ENCODE measurements around the gene MAP4K4. TPM values are rescaled to one million over a fixed set of nuclear protein-coding genes. Genes with fewer than 3 reads are reported as not detected.

MAP4K4 gene
- polyA plus RNA-seq, 2 donors = 19.6 to 24.1 TPM

DNA sequence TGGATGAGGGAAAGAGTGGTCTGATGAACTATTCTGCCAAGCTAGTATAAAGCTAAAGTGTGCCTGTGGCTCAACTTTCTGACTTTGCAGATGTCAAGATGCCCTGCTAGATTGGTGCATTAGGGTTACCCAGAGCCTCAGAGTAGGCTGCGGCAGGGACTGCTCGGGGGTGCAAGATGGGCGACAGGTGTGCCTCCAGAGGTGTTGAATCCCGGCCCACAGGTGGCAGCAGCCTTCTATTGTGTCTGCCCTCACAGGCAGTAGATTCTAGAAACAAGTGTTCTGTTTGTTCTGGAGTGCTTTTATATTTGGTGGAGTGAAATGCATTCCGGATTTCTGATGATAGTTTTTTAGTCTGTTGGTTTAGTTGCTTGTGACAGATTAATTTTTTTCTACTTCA lies 162.7 kb downstream of the MAP4K4 start:
- Histone ChIP-seq H3K4me1 (ENCODE audit: control insufficient read depth in 2 of 2, insufficient read depth in 2 of 2, low read length in 1 of 2) (no peaks in the 10 kb centered on the region), H3K9me3 (ENCODE audit: control insufficient read depth in 2 of 2, insufficient read depth in 1 of 2, low read depth in 1 of 2, low read length in 1 of 2) (no peaks in the 10 kb centered on the region), H3K36me3 (ENCODE audit: control insufficient read depth in 2 of 2, insufficient read depth in 2 of 2, low read length in 1 of 2) (peaks cover 7 to 23% of the 10 kb centered on the region in 2 donors), H3K27ac (ENCODE audit: low read depth in 2 of 2, low read length in 1 of 2) (no peak overlapping the region), H3K27me3 (ENCODE audit: control insufficient read depth in 1 of 2, insufficient read depth in 2 of 2, low read length in 2 of 2) (no peaks in the 10 kb centered on the region), H3K4me3 (ENCODE audit: low read depth in 1 of 2, low read length in 2 of 2) (no peak overlapping the region)
- 62 to 69% methylated on average over 5 of the region's 5 CpGs for WGBS, 2 donors

DNA sequence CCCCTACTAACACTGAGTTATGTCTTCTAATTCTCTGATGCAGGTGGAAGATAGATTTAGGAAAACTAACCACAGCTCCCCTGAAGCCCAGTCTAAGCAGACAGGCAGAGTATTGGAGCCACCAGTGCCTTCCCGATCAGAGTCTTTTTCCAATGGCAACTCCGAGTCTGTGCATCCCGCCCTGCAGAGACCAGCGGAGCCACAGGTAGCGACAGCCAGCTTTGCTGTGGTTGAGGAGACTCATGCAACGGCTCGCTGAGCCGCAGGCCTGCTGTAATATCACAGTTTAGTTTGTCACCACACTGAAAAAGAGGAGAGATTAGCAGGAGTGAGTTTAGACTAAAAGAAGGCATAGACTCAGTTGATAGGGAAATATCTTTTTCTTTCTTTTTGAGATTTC lies 163.3 kb downstream of the MAP4K4 start:
- no peaks in the 10 kb centered on the region for H3K9me3 ChIP-seq (ENCODE audit: control insufficient read depth in 2 of 2, insufficient read depth in 1 of 2, low read depth in 1 of 2, low read length in 1 of 2)
- H3K27me3 ChIP-seq (ENCODE audit: control insufficient read depth in 1 of 2, insufficient read depth in 2 of 2, low read length in 2 of 2) = no peaks in the 10 kb centered on the region
- peaks cover 7 to 25% of the 10 kb centered on the region in 2 donors for H3K36me3 ChIP-seq (ENCODE audit: control insufficient read depth in 2 of 2, insufficient read depth in 2 of 2, low read length in 1 of 2)
- WGBS, 2 donors = 69 to 90% methylated on average over 8 of the region's 8 CpGs
- H3K27ac ChIP-seq (ENCODE audit: low read depth in 2 of 2, low read length in 1 of 2) = no peak overlapping the region
- H3K4me3 ChIP-seq (ENCODE audit: low read depth in 1 of 2, low read length in 2 of 2) = no peak overlapping the region
- no peaks in the 10 kb centered on the region for H3K4me1 ChIP-seq (ENCODE audit: control insufficient read depth in 2 of 2, insufficient read depth in 2 of 2, low read length in 1 of 2)

DNA sequence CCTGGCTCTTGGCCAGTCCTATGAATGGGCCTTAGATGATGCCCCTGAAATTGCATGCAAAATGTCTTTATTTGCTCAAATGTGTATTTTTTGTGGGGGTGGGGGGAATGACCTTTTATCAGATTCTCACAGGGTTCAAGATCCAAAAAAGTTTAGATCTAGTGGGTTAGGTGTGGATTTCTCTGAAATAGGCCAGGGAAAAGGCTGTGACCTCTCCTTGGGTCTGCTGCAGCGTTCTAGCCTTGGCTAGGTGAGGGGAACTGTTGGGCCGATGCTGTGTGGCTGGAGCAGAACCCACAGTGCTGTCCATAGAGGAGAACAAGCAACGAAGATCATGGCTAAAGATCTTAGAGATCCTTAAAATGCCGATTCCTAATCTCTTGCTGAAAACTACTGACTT lies 163.9 kb downstream of the MAP4K4 start:
- Histone ChIP-seq H3K27me3 (ENCODE audit: control insufficient read depth in 1 of 2, insufficient read depth in 2 of 2, low read length in 2 of 2) (no peaks in the 10 kb centered on the region), H3K27ac (ENCODE audit: low read depth in 2 of 2, low read length in 1 of 2) (no peak overlapping the region), H3K4me1 (ENCODE audit: control insufficient read depth in 2 of 2, insufficient read depth in 2 of 2, low read length in 1 of 2) (no peaks in the 10 kb centered on the region), H3K36me3 (ENCODE audit: control insufficient read depth in 2 of 2, insufficient read depth in 2 of 2, low read length in 1 of 2) (peaks cover 7 to 28% of the 10 kb centered on the region in 2 donors), H3K4me3 (ENCODE audit: low read depth in 1 of 2, low read length in 2 of 2) (no peak overlapping the region), H3K9me3 (ENCODE audit: control insufficient read depth in 2 of 2, insufficient read depth in 1 of 2, low read depth in 1 of 2, low read length in 1 of 2) (no peaks in the 10 kb centered on the region)
- WGBS, 2 donors = 93 to 94% methylated on average over 4 of the region's 4 CpGs

DNA sequence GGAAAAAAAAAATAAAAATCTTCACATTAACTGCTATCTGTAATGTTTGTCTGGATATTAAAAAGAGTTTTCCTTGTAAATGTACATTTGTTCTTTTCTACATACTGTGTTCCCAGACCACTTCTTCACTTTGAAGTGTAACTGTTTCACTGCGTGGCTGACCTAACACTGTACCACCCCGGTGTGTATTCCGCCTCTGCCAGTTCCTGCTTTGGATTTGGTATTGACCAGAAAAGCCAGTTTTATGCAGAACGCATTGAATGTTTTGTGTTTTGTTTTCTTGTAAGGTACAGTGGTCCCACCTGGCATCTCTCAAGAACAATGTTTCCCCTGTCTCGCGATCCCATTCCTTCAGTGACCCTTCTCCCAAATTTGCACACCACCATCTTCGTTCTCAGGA lies 166.0 kb downstream of the MAP4K4 start:
- Histone ChIP-seq H3K9me3 (ENCODE audit: control insufficient read depth in 2 of 2, insufficient read depth in 1 of 2, low read depth in 1 of 2, low read length in 1 of 2) (no peaks in the 10 kb centered on the region), H3K36me3 (ENCODE audit: control insufficient read depth in 2 of 2, insufficient read depth in 2 of 2, low read length in 1 of 2) (peaks cover 7 to 37% of the 10 kb centered on the region in 2 donors), H3K27ac (ENCODE audit: low read depth in 2 of 2, low read length in 1 of 2) (no peak overlapping the region), H3K27me3 (ENCODE audit: control insufficient read depth in 1 of 2, insufficient read depth in 2 of 2, low read length in 2 of 2) (no peaks in the 10 kb centered on the region), H3K4me3 (ENCODE audit: low read depth in 1 of 2, low read length in 2 of 2) (no peak overlapping the region), H3K4me1 (ENCODE audit: control insufficient read depth in 2 of 2, insufficient read depth in 2 of 2, low read length in 1 of 2) (no peaks in the 10 kb centered on the region)
- WGBS, 2 donors = 94 to 95% methylated on average over 7 of the region's 7 CpGs

DNA sequence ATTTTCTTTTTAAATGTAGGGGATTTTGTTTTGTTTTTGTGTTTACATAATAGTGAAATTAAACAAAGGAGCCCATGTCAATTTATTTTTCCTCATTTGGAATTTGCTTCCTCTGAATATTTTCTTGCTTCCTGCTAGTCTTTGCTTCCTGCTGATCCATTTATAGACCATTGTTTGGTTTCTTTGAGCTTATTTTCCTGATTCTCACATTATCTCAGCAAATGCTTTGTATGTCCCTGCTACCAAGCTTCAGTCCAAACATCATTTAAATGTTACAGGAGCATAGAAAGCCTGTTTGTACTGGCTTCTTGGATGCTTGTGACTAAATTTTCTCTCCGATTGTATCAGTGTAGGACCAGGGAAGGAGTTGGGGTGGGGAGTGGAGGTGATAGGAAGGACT lies 166.9 kb downstream of the MAP4K4 start:
- H3K36me3 ChIP-seq (ENCODE audit: control insufficient read depth in 2 of 2, insufficient read depth in 2 of 2, low read length in 1 of 2) = peaks cover 5 to 36% of the 10 kb centered on the region in 2 donors
- H3K4me3 ChIP-seq (ENCODE audit: low read depth in 1 of 2, low read length in 2 of 2) = no peak overlapping the region
- H3K27ac ChIP-seq (ENCODE audit: low read depth in 2 of 2, low read length in 1 of 2) = no peak overlapping the region
- H3K9me3 ChIP-seq (ENCODE audit: control insufficient read depth in 2 of 2, insufficient read depth in 1 of 2, low read depth in 1 of 2, low read length in 1 of 2) = no peaks in the 10 kb centered on the region
- whole genome bisulfite sequencing, 2 donors = 88 to 95% methylated on average over 1 of the region's 1 CpG
- H3K4me1 ChIP-seq (ENCODE audit: control insufficient read depth in 2 of 2, insufficient read depth in 2 of 2, low read length in 1 of 2) = no peaks in the 10 kb centered on the region
- no peaks in the 10 kb centered on the region for H3K27me3 ChIP-seq (ENCODE audit: control insufficient read depth in 1 of 2, insufficient read depth in 2 of 2, low read length in 2 of 2)

DNA sequence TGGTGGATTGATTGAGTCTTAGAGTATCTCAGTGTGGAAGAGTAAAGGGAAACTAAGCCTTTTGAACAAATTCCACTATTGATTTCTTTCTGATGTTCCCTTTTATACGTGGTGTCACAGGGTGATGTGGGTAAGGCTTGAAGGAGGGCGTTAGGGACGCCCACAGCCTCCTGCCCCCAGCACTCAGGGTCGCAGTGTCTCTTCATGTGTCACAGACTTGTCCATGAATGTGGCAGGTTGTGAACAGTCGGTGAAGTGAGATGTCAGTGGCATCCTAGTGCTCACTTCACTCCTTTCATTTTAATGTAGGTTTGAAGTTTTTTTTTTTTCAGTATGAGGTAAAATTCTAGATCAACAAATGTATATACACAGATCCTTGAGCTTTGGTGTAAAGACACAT lies 171.0 kb downstream of the MAP4K4 start:
- no peak overlapping the region for H3K27ac ChIP-seq (ENCODE audit: low read depth in 2 of 2, low read length in 1 of 2)
- no peak overlapping the region for H3K4me3 ChIP-seq (ENCODE audit: low read depth in 1 of 2, low read length in 2 of 2)
- no peaks in the 10 kb centered on the region for H3K27me3 ChIP-seq (ENCODE audit: control insufficient read depth in 1 of 2, insufficient read depth in 2 of 2, low read length in 2 of 2)
- no peaks in the 10 kb centered on the region for H3K9me3 ChIP-seq (ENCODE audit: control insufficient read depth in 2 of 2, insufficient read depth in 1 of 2, low read depth in 1 of 2, low read length in 1 of 2)
- H3K4me1 ChIP-seq (ENCODE audit: control insufficient read depth in 2 of 2, insufficient read depth in 2 of 2, low read length in 1 of 2) = no peaks in the 10 kb centered on the region
- WGBS, 2 donors = 86 to 89% methylated on average over 5 of the region's 5 CpGs
- H3K36me3 ChIP-seq (ENCODE audit: control insufficient read depth in 2 of 2, insufficient read depth in 2 of 2, low read length in 1 of 2) = peaks cover 0 to 39% of the 10 kb centered on the region in 2 donors

DNA sequence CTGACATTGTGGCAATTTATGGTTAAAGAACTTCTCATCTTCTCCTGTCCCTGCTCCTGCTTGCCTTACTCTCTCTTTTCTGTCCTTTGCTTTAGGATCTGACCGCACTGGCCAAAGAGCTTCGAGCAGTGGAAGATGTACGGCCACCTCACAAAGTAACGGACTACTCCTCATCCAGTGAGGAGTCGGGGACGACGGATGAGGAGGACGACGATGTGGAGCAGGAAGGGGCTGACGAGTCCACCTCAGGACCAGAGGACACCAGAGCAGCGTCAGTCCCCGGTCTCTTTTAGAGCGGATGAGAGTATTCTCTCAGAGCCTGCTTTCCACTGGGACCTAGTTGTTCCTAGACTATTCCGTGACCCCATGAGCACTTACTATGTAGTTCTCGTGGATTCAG lies 172.0 kb downstream of the MAP4K4 start:
- Histone ChIP-seq H3K27ac (ENCODE audit: low read depth in 2 of 2, low read length in 1 of 2) (no peak overlapping the region), H3K36me3 (ENCODE audit: control insufficient read depth in 2 of 2, insufficient read depth in 2 of 2, low read length in 1 of 2) (peaks cover 0 to 37% of the 10 kb centered on the region in 2 donors), H3K4me3 (ENCODE audit: low read depth in 1 of 2, low read length in 2 of 2) (no peak overlapping the region), H3K27me3 (ENCODE audit: control insufficient read depth in 1 of 2, insufficient read depth in 2 of 2, low read length in 2 of 2) (no peaks in the 10 kb centered on the region), H3K4me1 (ENCODE audit: control insufficient read depth in 2 of 2, insufficient read depth in 2 of 2, low read length in 1 of 2) (no peaks in the 10 kb centered on the region), H3K9me3 (ENCODE audit: control insufficient read depth in 2 of 2, insufficient read depth in 1 of 2, low read depth in 1 of 2, low read length in 1 of 2) (no peaks in the 10 kb centered on the region)
- WGBS, 2 donors = 94 to 96% methylated on average over 15 of the region's 15 CpGs

DNA sequence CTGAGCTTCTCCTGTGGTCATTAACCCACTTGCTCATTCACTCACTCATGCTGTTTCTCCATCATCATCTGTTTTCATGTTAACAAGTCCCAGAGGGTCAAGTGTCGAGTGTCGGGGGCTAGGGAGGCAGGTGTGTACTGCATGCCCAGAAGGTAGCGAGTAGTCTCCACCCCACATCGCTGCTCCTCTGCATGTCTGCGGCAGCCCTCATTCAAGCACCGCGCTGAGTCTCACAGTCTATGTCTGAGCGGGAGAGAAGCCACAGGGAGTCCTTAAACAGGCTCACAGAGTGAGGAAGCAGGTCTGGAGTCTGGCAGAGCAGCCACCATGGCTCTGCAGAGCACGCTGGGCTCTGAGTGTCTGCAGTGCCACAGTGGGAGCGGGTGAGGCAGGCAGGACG lies 172.9 kb downstream of the MAP4K4 start:
- H3K36me3 ChIP-seq (ENCODE audit: control insufficient read depth in 2 of 2, insufficient read depth in 2 of 2, low read length in 1 of 2) = peaks cover 0 to 37% of the 10 kb centered on the region in 2 donors
- H3K4me3 ChIP-seq (ENCODE audit: low read depth in 1 of 2, low read length in 2 of 2) = no peak overlapping the region
- H3K27ac ChIP-seq (ENCODE audit: low read depth in 2 of 2, low read length in 1 of 2) = no peak overlapping the region
- H3K27me3 ChIP-seq (ENCODE audit: control insufficient read depth in 1 of 2, insufficient read depth in 2 of 2, low read length in 2 of 2) = no peaks in the 10 kb centered on the region
- no peaks in the 10 kb centered on the region for H3K4me1 ChIP-seq (ENCODE audit: control insufficient read depth in 2 of 2, insufficient read depth in 2 of 2, low read length in 1 of 2)
- H3K9me3 ChIP-seq (ENCODE audit: control insufficient read depth in 2 of 2, insufficient read depth in 1 of 2, low read depth in 1 of 2, low read length in 1 of 2) = no peaks in the 10 kb centered on the region
- 97% methylated on average over 11 of the region's 11 CpGs for WGBS, 2 donors

DNA sequence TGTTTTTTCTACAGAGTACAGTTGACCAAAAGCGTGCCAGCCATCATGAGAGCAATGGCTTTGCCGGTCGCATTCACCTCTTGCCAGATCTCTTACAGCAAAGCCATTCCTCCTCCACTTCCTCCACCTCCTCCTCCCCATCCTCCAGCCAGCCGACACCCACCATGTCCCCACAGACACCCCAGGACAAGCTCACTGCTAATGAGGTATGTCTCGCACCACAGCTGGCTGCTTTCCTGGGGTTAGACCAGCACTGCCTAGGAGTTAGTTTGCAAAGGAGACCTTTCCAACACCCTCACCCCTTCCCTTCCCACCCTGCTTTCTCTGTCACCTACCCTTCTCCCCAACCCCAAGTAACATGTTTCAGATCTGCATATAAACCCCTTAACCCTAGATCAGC lies 174.0 kb downstream of the MAP4K4 start:
- H3K27me3 ChIP-seq (ENCODE audit: control insufficient read depth in 1 of 2, insufficient read depth in 2 of 2, low read length in 2 of 2) = no peaks in the 10 kb centered on the region
- peaks cover 0 to 38% of the 10 kb centered on the region in 2 donors for H3K36me3 ChIP-seq (ENCODE audit: control insufficient read depth in 2 of 2, insufficient read depth in 2 of 2, low read length in 1 of 2)
- no peak overlapping the region for H3K27ac ChIP-seq (ENCODE audit: low read depth in 2 of 2, low read length in 1 of 2)
- H3K9me3 ChIP-seq (ENCODE audit: control insufficient read depth in 2 of 2, insufficient read depth in 1 of 2, low read depth in 1 of 2, low read length in 1 of 2) = no peaks in the 10 kb centered on the region
- WGBS, 2 donors = 90 to 92% methylated on average over 5 of the region's 5 CpGs
- no peaks in the 10 kb centered on the region for H3K4me1 ChIP-seq (ENCODE audit: control insufficient read depth in 2 of 2, insufficient read depth in 2 of 2, low read length in 1 of 2)
- H3K4me3 ChIP-seq (ENCODE audit: low read depth in 1 of 2, low read length in 2 of 2) = no peak overlapping the region

DNA sequence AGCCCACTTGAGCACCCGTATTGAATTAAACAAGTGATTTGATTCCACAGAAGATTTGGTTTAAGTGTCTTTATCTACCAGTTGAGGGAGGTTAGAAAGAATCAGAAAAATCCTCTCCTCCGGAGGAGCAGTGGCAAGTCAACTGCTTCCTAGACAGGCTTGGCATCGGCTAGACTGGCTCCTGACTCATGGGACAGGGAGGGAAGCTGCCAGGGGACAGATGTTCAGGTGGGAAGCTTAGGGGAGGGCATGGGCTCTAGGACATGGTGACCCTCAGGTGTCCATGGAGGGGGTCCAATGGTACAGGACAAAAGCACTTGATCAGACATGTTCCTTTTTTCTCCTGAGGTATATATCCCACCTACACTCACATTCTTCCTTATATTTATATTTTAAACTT lies 175.0 kb downstream of the MAP4K4 start:
- no peaks in the 10 kb centered on the region for H3K27me3 ChIP-seq (ENCODE audit: control insufficient read depth in 1 of 2, insufficient read depth in 2 of 2, low read length in 2 of 2)
- 60 to 84% methylated on average over 3 of the region's 3 CpGs for WGBS, 2 donors
- peaks cover 0 to 40% of the 10 kb centered on the region in 2 donors for H3K36me3 ChIP-seq (ENCODE audit: control insufficient read depth in 2 of 2, insufficient read depth in 2 of 2, low read length in 1 of 2)
- no peaks in the 10 kb centered on the region for H3K4me1 ChIP-seq (ENCODE audit: control insufficient read depth in 2 of 2, insufficient read depth in 2 of 2, low read length in 1 of 2)
- no peak overlapping the region for H3K4me3 ChIP-seq (ENCODE audit: low read depth in 1 of 2, low read length in 2 of 2)
- H3K27ac ChIP-seq (ENCODE audit: low read depth in 2 of 2, low read length in 1 of 2) = no peak overlapping the region
- H3K9me3 ChIP-seq (ENCODE audit: control insufficient read depth in 2 of 2, insufficient read depth in 1 of 2, low read depth in 1 of 2, low read length in 1 of 2) = no peaks in the 10 kb centered on the region

Measured in esophagus (tissue), 2 donors.